ENCODE results near the gene ACSBG1.

GRCh38 chr15:78146425-78147154 is 87.8 kb downstream of the ACSBG1 start:
- TF ChIP-seq POLR2A (IDR thresholded peaks at IDR 0.05): no peak
- no peak for TF ChIP-seq CTCF (IDR thresholded peaks at IDR 0.05)

Data from gastroesophageal sphincter (tissue), 3 donors.